Breast epithelium (tissue), 4 donors: ENCODE results near the gene KLHL12. TPM values are rescaled to one million over a fixed set of nuclear protein-coding genes. Genes with fewer than 3 reads are reported as not detected.
"Not testable (repeated sequence)": the region's sequence is repeated elsewhere in the genome, so short reads cannot be mapped to it uniquely, and the experiment has no call there.

Experiments
- DNase-seq, 2 donors: peaks; one replicate each; pipeline ENCODE4 v3.0.0-alpha.2; 2019; ENCODE audit warnings: low spot score in 2 of 2
- H3K27ac ChIP-seq, 2 donors: fragments of 200-600 bp; sonication (generic) in 1 of 2; one replicate each; pipeline ENCODE4 v1.5.1; 2016 to 2019; ENCODE audit warnings: mild to moderate bottlenecking in 1 of 2
- H3K27me3 ChIP-seq, 2 donors: fragments of 200-600 bp; sonication (generic) in 1 of 2; one replicate each; pipeline versions ENCODE4 v1.5.1 to v1.6.0; 2017 to 2019; ENCODE audit warnings: control low read depth in 1 of 2, mild to moderate bottlenecking in 1 of 2
- H3K36me3 ChIP-seq: fragments of 200-600 bp; one replicate; pipeline ENCODE4 v1.5.1; 2019
- H3K4me1 ChIP-seq, 2 donors: fragments of 200-600 bp; sonication (generic); one replicate each; pipeline ENCODE4 v1.5.1; 2016 to 2019; ENCODE audit warnings: control low read depth in 1 of 2
- H3K4me3 ChIP-seq, 3 donors: fragments of 200-600 bp; sonication (generic); 1 replicate in 2 of 3; 2 replicates in 1 of 3; pipeline ENCODE4 v1.5.1; 2016 to 2019; ENCODE audit warnings: mild to moderate bottlenecking in 3 of 3, moderate library complexity in 2 of 3
- H3K9me3 ChIP-seq, 2 donors: fragments of 200-600 bp; sonication (generic) in 1 of 2; one replicate each; pipeline ENCODE4 v1.5.1; 2016 to 2019; ENCODE audit warnings: control low read depth in 1 of 2
- CTCF ChIP-seq, 3 donors: fragments of 450-650 bp; IDR thresholded peaks; one replicate each; pipeline ENCODE4 v1.5.1; 2016 to 2017; ENCODE audit warnings: antibody characterized with exemption in 3 of 3, mild to moderate bottlenecking in 3 of 3, moderate library complexity in 3 of 3
- POLR2A ChIP-seq: fragments of 450-650 bp; IDR thresholded peaks from one replicate; pipeline ENCODE4 v1.6.1; 2016; ENCODE audit warnings: antibody characterized with exemption, mild to moderate bottlenecking, moderate library complexity
- POLR2AphosphoS5 ChIP-seq, 3 donors: sonication (generic); formaldehyde crosslinking; IDR thresholded peaks; one replicate each; pipeline ENCODE4 v1.6.1; 2017; ENCODE audit warnings: antibody characterized with exemption in 3 of 3
- intact Hi-C: fragments of 100-400 bp; cut with DNase I; formaldehyde crosslinking; loops from one replicate; pipeline ENCODE4 v1.15.1; 2023; ENCODE audit warnings: low total_unique reads
- total RNA-seq, 3 donors: library from RNA; depleted of rRNA; stranded (reverse); fragments of >200 nt; gene quantifications; one replicate each; pipeline ENCODE4 v1.1.0, GENCODE V29; 2016

Gene KLHL12
- total RNA-seq, 3 donors from 2014 or later, result 21.3 to 26.4 (median 25.5) TPM

GRCh38 chr1:202932476-202932875 lies 5.4 kb upstream of the KLHL12 start:
- H3K9me3 ChIP-seq, result no peaks in the 10 kb centered on the region
- intact Hi-C loops, result no loop called here
- no peaks in the 10 kb centered on the region for H3K4me1 ChIP-seq
- no peak overlapping the region for H3K27ac ChIP-seq
- DNase-seq, result no peak
- H3K36me3 ChIP-seq, result no peaks in the 10 kb centered on the region
- no peaks in the 10 kb centered on the region for H3K27me3 ChIP-seq
- no peak for TF ChIP-seq POLR2AphosphoS5 (IDR thresholded peaks at IDR 0.05)
- TF ChIP-seq POLR2A, result no peak
- TF ChIP-seq CTCF (IDR thresholded peaks at IDR 0.05), result no peak
- no peak overlapping the region for H3K4me3 ChIP-seq

- Histone ChIP-seq H3K4me3 (no peak overlapping the region), H3K27ac (no peak overlapping the region), H3K4me1 (no peaks in the 10 kb centered on the region), H3K36me3 (no peaks in the 10 kb centered on the region), H3K27me3 (no peaks in the 10 kb centered on the region), H3K9me3 (no peaks in the 10 kb centered on the region)
- no peak for DNase-seq
- TF ChIP-seq POLR2AphosphoS5 (IDR thresholded peaks at IDR 0.05) (no peak), CTCF (IDR thresholded peaks at IDR 0.05) (no peak), POLR2A (no peak)
- intact Hi-C loops, result no loop called here
Observed at GRCh38 chr1:202923533-202923932, 3.5 kb downstream of the KLHL12 start.

GRCh38 chr1:202919615-202920014 lies 7.4 kb downstream of the KLHL12 start:
- DNase-seq, result no peak
- no peak for TF ChIP-seq CTCF (IDR thresholded peaks at IDR 0.05)
- TF ChIP-seq POLR2AphosphoS5 (IDR thresholded peaks at IDR 0.05), result no peak
- no peak for TF ChIP-seq POLR2A
- intact Hi-C loops, result no loop called here
- no peak overlapping the region for H3K27ac ChIP-seq
- no peaks in the 10 kb centered on the region for H3K9me3 ChIP-seq
- peaks cover 8% of the 10 kb centered on the region for H3K36me3 ChIP-seq
- no peaks in the 10 kb centered on the region for H3K4me1 ChIP-seq
- H3K27me3 ChIP-seq, result no peaks in the 10 kb centered on the region
- H3K4me3 ChIP-seq, result no peak overlapping the region

- Histone ChIP-seq H3K27me3 (no peaks in the 10 kb centered on the region), H3K27ac (no peak overlapping the region), H3K36me3 (peaks cover 8% of the 10 kb centered on the region), H3K4me1 (no peaks in the 10 kb centered on the region), H3K9me3 (no peaks in the 10 kb centered on the region), H3K4me3 (no peak overlapping the region)
- intact Hi-C loops, result no loop called here
- TF ChIP-seq POLR2AphosphoS5 (IDR thresholded peaks at IDR 0.05), result no peak
- TF ChIP-seq CTCF (IDR thresholded peaks at IDR 0.05), result no peak
- TF ChIP-seq POLR2A, result no peak
- no peak for DNase-seq
Observed at GRCh38 chr1:202915146-202915545, 11.9 kb downstream of the KLHL12 start.

GRCh38 chr1:202912476-202912875 lies 14.6 kb downstream of the KLHL12 start:
- H3K27me3 ChIP-seq, H3K27ac ChIP-seq, H3K4me1 ChIP-seq, H3K4me3 ChIP-seq, H3K9me3 ChIP-seq, DNase-seq, H3K36me3 ChIP-seq, intact Hi-C loops: not testable (repeated sequence)

- no peak for DNase-seq
- H3K36me3 ChIP-seq, result no peaks in the 10 kb centered on the region
- H3K9me3 ChIP-seq, result no peaks in the 10 kb centered on the region
- H3K27ac ChIP-seq, result no peak overlapping the region
- no peaks in the 10 kb centered on the region for H3K27me3 ChIP-seq
- H3K4me3 ChIP-seq, result no peak overlapping the region
- intact Hi-C loops, result no loop called here
- TF ChIP-seq POLR2AphosphoS5 (IDR thresholded peaks at IDR 0.05), result no peak
- TF ChIP-seq POLR2A, result no peak
- TF ChIP-seq CTCF (IDR thresholded peaks at IDR 0.05), result no peak
- no peaks in the 10 kb centered on the region for H3K4me1 ChIP-seq
Observed at GRCh38 chr1:202909494-202909893, 17.5 kb downstream of the KLHL12 start.
